Aorta (tissue), 5 donors: ENCODE data around the gene RMI2. TPM values are rescaled to one million over a fixed set of nuclear protein-coding genes. Genes with fewer than 3 reads are reported as not detected.
"Not testable (repeated sequence)": the region's sequence is repeated elsewhere in the genome, so short reads cannot be mapped to it uniquely, and the experiment has no call there.

Experiments used
- ATAC-seq: fragments of 200-7000 bp; cut with Tn5 transposase; one replicate; pipeline ENCODE4 v1.9.1; 2022; ENCODE audit warnings: moderate library complexity; ENCODE audit not compliant: low FRiP score
- DNase-seq, 2 donors: peaks; one replicate each; pipeline ENCODE4 v3.0.0-alpha.2; 2020
- H3K27ac ChIP-seq, 2 donors: one replicate each; pipeline ENCODE4 v1.5.1; 2013; ENCODE audit warnings: low read length in 2 of 2, mild to moderate bottlenecking in 2 of 2, moderate library complexity in 2 of 2, control low read depth in 1 of 2, inconsistent platforms in 1 of 2, low read depth in 1 of 2
- H3K27me3 ChIP-seq, 2 donors: one replicate each; pipeline ENCODE4 v1.6.1; 2013; ENCODE audit warnings: control low read depth in 1 of 2, low read length in 1 of 2, mild to moderate bottlenecking in 1 of 2, moderate library complexity in 1 of 2; ENCODE audit not compliant: insufficient read depth in 2 of 2, control insufficient read depth in 1 of 2
- H3K36me3 ChIP-seq, 2 donors: one replicate each; pipeline ENCODE4 v1.6.1; 2013; ENCODE audit warnings: control low read depth in 1 of 2, low read length in 1 of 2, mild to moderate bottlenecking in 1 of 2; ENCODE audit not compliant: insufficient read depth in 2 of 2, control insufficient read depth in 1 of 2
- H3K4me1 ChIP-seq, 2 donors: one replicate each; pipeline ENCODE4 v1.6.1; 2013; ENCODE audit warnings: low read length in 2 of 2, control low read depth in 1 of 2, mild to moderate bottlenecking in 1 of 2, moderate library complexity in 1 of 2; ENCODE audit not compliant: insufficient read depth in 2 of 2, control insufficient read depth in 1 of 2
- H3K4me3 ChIP-seq, 2 donors: one replicate each; pipeline ENCODE4 v1.5.1; 2013; ENCODE audit warnings: low read length in 2 of 2, control low read depth in 1 of 2, mild to moderate bottlenecking in 1 of 2
- H3K9me3 ChIP-seq: one replicate; pipeline ENCODE4 v1.6.1; 2013; ENCODE audit warnings: mild to moderate bottlenecking, low read length; ENCODE audit not compliant: control insufficient read depth
- whole genome bisulfite sequencing, 2 donors: extraction: QIAGEN DNeasy Blood & Tissue Kit; methylation state at CpG; one replicate each; pipeline ENCODE4 v1.1.7; 2013; 5-methylcytosine and 5-hydroxymethylcytosine counted together
- intact Hi-C, 2 donors: fragments of 100-400 bp; cut with DNase I; formaldehyde crosslinking; loops; one replicate each; pipeline versions ENCODE4 v1.14.2 to v1.15.0; 2022
- polyA plus RNA-seq, 2 donors: library from polyadenylated mRNA; stranded (reverse); fragments of 200-250 nt; gene quantifications; one replicate each; pipeline ENCODE4 v1.2.3, GENCODE V29; 2013
- total RNA-seq, 2 donors: library from RNA; stranded (reverse); fragmentation: NEBNext Ultra II Directional; extraction: Animal tissue kit (Norgen Biotek cat#: 25700); gene quantifications; one replicate each; pipeline ENCODE4 v1.2.1, GENCODE V29; 2021
- donor health status: healthy with polysubstance abuse.
- donor health status: Bipolar disorder and iron deficiency.
- donor health status: DM: no; HTN: no; CAD: no.
- donor health status: DM: no; HTN: no; CAD: no.
- donor health status: DM: yes; HTN: yes; CAD: no.

The RMI2 gene
- total and polyA plus RNA-seq, 4 donors, result 0.61 to 1.7 (median 0.81) TPM; not detected in 1

DNA sequence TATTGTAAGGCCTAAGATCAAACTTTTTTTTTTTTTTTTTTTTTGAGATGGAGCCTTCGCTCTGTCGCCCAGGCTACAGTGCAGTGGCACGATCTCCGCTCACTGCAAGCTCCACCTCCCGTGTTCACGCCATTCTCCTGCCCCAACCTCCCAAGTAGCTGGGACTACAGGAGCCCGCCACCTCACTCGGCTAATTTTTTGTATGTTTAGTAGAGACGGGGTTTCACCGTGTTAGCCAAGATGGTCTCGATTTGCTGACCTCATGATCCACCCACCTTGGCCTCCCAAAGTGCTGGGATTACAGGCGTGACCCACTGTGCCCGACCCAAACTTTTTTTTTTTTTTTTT lies 25.6 kb downstream of the RMI2 start:
- peak in 1 of 2 donors; percentile 26 for DNase-seq
- intact Hi-C loops, H3K4me3 ChIP-seq, H3K4me1 ChIP-seq, H3K27ac ChIP-seq, H3K27me3 ChIP-seq, ATAC-seq, H3K9me3 ChIP-seq, H3K36me3 ChIP-seq: not testable (repeated sequence)
- 93% methylated on average over 13 of the region's 13 CpGs for WGBS, 2 donors

- 68 to 76% methylated on average over 10 of the region's 10 CpGs for WGBS, 2 donors
- Histone ChIP-seq H3K27me3 (no peaks in the 10 kb centered on the region), H3K36me3 (no peaks in the 10 kb centered on the region), H3K9me3 (no peaks in the 10 kb centered on the region), H3K27ac (no peak overlapping the region), H3K4me1 (no peaks in the 10 kb centered on the region), H3K4me3 (no peak overlapping the region)
- ATAC-seq (no peak), DNase-seq (peak in 1 of 2 donors; percentile 39)
- intact Hi-C loops, result no loop called here
Measured at GRCh38 chr16:11372073-11372828, 27.0 kb downstream of the RMI2 start.

- ATAC-seq (no peak), DNase-seq (peak in 1 of 2 donors; percentile 26)
- intact Hi-C loops, result no loop called here
- Histone ChIP-seq H3K27ac (no peak overlapping the region), H3K9me3 (no peaks in the 10 kb centered on the region), H3K27me3 (no peaks in the 10 kb centered on the region), H3K36me3 (no peaks in the 10 kb centered on the region), H3K4me1 (no peaks in the 10 kb centered on the region), H3K4me3 (no peak overlapping the region)
- 80 to 86% methylated on average over 6 of the region's 6 CpGs for WGBS, 2 donors
Measured at GRCh38 chr16:11372829-11373306, 27.6 kb downstream of the RMI2 start.

DNA sequence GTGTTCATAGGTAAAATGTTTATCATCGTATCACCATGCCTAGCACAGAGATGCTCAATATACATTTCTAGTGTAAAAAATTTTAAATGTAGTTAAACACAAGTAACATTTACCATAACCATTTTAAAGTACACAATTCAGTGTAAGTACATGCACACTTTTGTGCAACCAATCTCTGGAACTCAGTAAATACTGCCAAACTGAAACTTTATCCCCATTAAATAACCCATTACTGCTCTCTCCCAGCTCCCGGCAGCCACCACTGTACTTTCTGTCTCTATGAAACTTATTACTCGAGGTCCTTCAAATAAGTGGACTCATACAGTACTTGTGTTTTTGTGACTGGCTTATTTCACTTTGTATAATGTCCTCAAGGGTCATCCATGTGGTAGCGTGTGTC lies 29.0 kb downstream of the RMI2 start:
- 85 to 87% methylated on average over 4 of the region's 4 CpGs for WGBS, 2 donors
- Histone ChIP-seq H3K4me3 (no peak overlapping the region), H3K27me3 (no peaks in the 10 kb centered on the region), H3K27ac (no peak overlapping the region), H3K36me3 (no peaks in the 10 kb centered on the region), H3K4me1 (no peaks in the 10 kb centered on the region), H3K9me3 (no peaks in the 10 kb centered on the region)
- intact Hi-C loops, result no loop called here
- no peak for ATAC-seq
- DNase-seq, result no peak

- no peaks in the 10 kb centered on the region for H3K27me3 ChIP-seq
- 89 to 91% methylated on average over 3 of the region's 3 CpGs for WGBS, 2 donors
- DNase-seq (no peak), ATAC-seq (no peak)
- no peaks in the 10 kb centered on the region for H3K9me3 ChIP-seq
- no peaks in the 10 kb centered on the region for H3K36me3 ChIP-seq
- no peaks in the 10 kb centered on the region for H3K4me1 ChIP-seq
- no peak overlapping the region for H3K27ac ChIP-seq
- intact Hi-C loops, result no loop called here
- no peak overlapping the region for H3K4me3 ChIP-seq
Measured at GRCh38 chr16:11377154-11377553, 31.9 kb downstream of the RMI2 start.

GRCh38 chr16:11378951-11379350 lies 33.7 kb downstream of the RMI2 start:
- H3K27me3 ChIP-seq, H3K9me3 ChIP-seq, ATAC-seq, intact Hi-C loops, H3K4me1 ChIP-seq, H3K4me3 ChIP-seq, H3K36me3 ChIP-seq, H3K27ac ChIP-seq: not testable (repeated sequence)
- WGBS, 2 donors, result 94 to 95% methylated on average over 5 of the region's 5 CpGs
- peak in 1 of 2 donors; percentile 39 for DNase-seq

DNA sequence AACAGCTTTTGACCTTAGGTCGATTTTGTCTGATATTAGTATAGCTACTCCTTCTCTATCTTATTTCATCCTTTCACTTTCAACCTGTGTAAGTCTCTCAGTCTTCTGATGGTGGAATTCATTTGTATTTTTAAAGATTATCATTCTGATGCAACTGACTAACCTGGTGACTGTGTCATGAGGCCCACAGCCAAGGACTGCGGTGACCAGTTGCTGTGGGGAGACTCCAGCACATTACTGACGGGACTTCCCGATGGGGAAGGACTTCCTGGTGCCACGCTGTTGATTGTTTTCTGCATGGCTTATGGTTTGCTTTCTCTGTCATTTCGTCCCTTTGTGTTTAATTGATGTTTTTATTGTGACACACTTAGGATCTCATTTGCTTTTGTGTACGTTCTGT lies 34.2 kb downstream of the RMI2 start:
- no peak overlapping the region for H3K4me3 ChIP-seq
- no peaks in the 10 kb centered on the region for H3K36me3 ChIP-seq
- DNase-seq, result peak in 1 of 2 donors; percentile 34
- H3K4me1 ChIP-seq, result no peaks in the 10 kb centered on the region
- no peaks in the 10 kb centered on the region for H3K9me3 ChIP-seq
- no peaks in the 10 kb centered on the region for H3K27me3 ChIP-seq
- whole genome bisulfite sequencing, 2 donors, result 85 to 87% methylated on average over 7 of the region's 7 CpGs
- no peak for ATAC-seq
- no peak overlapping the region for H3K27ac ChIP-seq
- intact Hi-C loops, result no loop called here

DNA sequence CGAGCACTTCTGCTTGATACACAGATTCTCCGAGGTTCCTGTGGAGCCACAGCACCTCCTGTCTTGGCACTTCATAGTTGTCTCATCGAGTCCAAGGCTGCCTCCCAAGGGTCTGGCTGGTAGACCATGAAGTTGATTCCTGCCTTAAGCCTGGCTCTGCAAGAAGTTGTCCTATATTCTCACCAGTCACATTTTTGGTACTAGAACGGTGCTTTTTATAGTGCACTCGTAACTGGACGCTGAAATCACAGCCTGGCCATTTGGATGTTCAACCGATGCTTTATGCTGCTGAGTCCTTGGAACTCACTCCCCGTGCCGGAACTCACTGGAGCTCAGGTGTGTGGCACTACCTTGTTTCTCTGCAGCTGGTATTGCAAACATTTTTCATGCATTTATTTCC lies 35.6 kb downstream of the RMI2 start:
- Histone ChIP-seq H3K27ac (no peak overlapping the region), H3K4me1 (no peaks in the 10 kb centered on the region), H3K4me3 (no peak overlapping the region), H3K9me3 (no peaks in the 10 kb centered on the region), H3K27me3 (no peaks in the 10 kb centered on the region), H3K36me3 (no peaks in the 10 kb centered on the region)
- intact Hi-C loops, result loop anchor here in 1 of 2 donors (10.0 kb wide), 1 partner anchor 684 kb away; no protein-coding TSS in a partner anchor
- WGBS, 2 donors, result 85 to 87% methylated on average over 9 of the region's 9 CpGs
- no peak for ATAC-seq
- peak in 1 of 2 donors; percentile 27 for DNase-seq

DNA sequence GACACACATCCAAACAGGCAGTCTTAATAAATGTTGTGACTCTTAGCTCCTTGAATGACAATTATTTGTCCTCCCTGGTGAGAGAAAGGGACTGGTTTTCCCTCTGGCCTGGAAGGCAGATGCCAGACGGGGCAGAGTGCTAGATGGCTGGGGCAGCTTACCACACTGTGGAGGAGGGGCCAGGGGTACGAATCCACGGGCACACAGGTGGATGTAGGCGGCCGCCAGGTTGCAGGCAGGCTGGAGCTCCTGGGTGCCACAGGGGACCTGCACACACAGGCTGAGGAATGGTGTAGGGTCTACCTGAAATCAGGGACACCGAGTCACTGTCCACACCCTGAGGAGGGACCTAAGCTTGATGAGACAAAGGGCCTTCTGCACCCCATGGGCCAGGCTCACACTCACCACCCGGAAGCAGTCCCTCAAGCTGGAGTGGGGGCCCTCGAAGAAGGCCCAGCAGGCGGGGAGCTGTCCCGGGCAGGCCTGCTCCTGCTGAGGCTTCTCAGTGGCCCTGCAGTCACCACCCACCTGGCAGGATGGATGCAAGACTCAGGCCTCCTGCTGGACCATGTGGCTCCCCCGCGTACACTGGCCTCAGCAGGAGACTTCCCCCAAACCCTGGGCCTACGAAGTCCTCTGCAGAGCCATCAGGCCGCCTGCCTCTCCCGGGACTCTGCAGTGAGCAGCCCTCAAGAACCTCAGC lies 38.4 kb downstream of the RMI2 start:
- Histone ChIP-seq H3K4me3 (no peak overlapping the region), H3K4me1 (no peaks in the 10 kb centered on the region), H3K36me3 (no peaks in the 10 kb centered on the region), H3K9me3 (no peaks in the 10 kb centered on the region), H3K27ac (no peak overlapping the region), H3K27me3 (no peaks in the 10 kb centered on the region)
- DNase-seq (peak in 1 of 2 donors; percentile 60), ATAC-seq (no peak)
- 90 to 94% methylated on average over 15 of the region's 15 CpGs for WGBS, 2 donors
- intact Hi-C loops, result loop anchor here in 1 of 2 donors (10.0 kb wide), 1 partner anchor 681 kb away; no protein-coding TSS in a partner anchor
